Lower lobe of right lung (tissue), 2 donors: Measurements from ENCODE around the gene ZNF534. TPM values are rescaled to one million over a fixed set of nuclear protein-coding genes. Genes with fewer than 3 reads are reported as not detected.

Experiments used
- ATAC-seq, 2 donors: fragments of 200-7000 bp; cut with Tn5 transposase; one replicate each; pipeline ENCODE4 v1.9.1; 2020 to 2022; ENCODE audit warnings: mild to moderate bottlenecking in 2 of 2, moderate library complexity in 2 of 2
- DNase-seq: peaks from one replicate; pipeline ENCODE4 v3.0.0-alpha.2; 2020
- H3K27ac ChIP-seq: fragments of 200-600 bp; one replicate; pipeline ENCODE4 v1.8.0; 2022
- H3K27me3 ChIP-seq: fragments of 200-600 bp; one replicate; pipeline ENCODE4 v1.8.0; 2022; ENCODE audit warnings: low read depth
- H3K36me3 ChIP-seq: fragments of 200-600 bp; one replicate; pipeline ENCODE4 v1.8.0; 2022; ENCODE audit warnings: mild to moderate bottlenecking
- H3K4me1 ChIP-seq: fragments of 200-600 bp; one replicate; pipeline ENCODE4 v1.8.0; 2022
- H3K4me3 ChIP-seq: fragments of 200-600 bp; one replicate; pipeline ENCODE4 v1.8.0; 2022; ENCODE audit warnings: mild to moderate bottlenecking
- H3K9me3 ChIP-seq: fragments of 200-600 bp; one replicate; pipeline ENCODE4 v1.8.0; 2022
- intact Hi-C: fragments of 100-400 bp; cut with DNase I; formaldehyde crosslinking; loops from one replicate; pipeline ENCODE4 v1.11.0; 2022
- long read RNA-seq: library from polyadenylated mRNA; unstranded; transcript quantifications from one replicate; pipeline ENCODE4 v2.0.0, GENCODE V29; 2021
- total RNA-seq: library from RNA; stranded (reverse); fragmentation: NEBNext Ultra II Directional; extraction: Animal tissue kit (Norgen Biotek cat#: 25700); gene quantifications from one replicate; pipeline ENCODE4 v1.2.1, GENCODE V29; 2021
- TF ChIP-seq, protein P1 (sequence below): fragments of 200-600 bp; IDR thresholded peaks from one replicate; pipeline ENCODE4 v1.8.0; 2022; ENCODE audit warnings: antibody characterized with exemption, mild to moderate bottlenecking
- donor health status: DM: no; HTN: yes; CAD: no; lungs with severe emphysema.

The ZNF534 gene
- total RNA-seq: 0.18 TPM
- long read RNA-seq: 0 reads

GRCh38 chr19:52428937-52429336 lies at the start of gene ZNF534:
Gene ZNF534, plus strand, starts transcription at chr19:52429148. Its CDS starts 2,327 bp downstream, at chr19:52431475.
- intact Hi-C loops: no loop called here
- H3K27me3 ChIP-seq: no peaks in the 10 kb centered on the region
- H3K27ac ChIP-seq: no peak within 1 kb of the TSS
- H3K9me3 ChIP-seq: peaks cover 53% of the 10 kb centered on the region
- DNase-seq (no peak), ATAC-seq (no peak)
- H3K4me1 ChIP-seq: no peaks in the 10 kb centered on the region
- H3K4me3 ChIP-seq: no peak within 1 kb of the TSS
- TF ChIP-seq, protein P1, sequence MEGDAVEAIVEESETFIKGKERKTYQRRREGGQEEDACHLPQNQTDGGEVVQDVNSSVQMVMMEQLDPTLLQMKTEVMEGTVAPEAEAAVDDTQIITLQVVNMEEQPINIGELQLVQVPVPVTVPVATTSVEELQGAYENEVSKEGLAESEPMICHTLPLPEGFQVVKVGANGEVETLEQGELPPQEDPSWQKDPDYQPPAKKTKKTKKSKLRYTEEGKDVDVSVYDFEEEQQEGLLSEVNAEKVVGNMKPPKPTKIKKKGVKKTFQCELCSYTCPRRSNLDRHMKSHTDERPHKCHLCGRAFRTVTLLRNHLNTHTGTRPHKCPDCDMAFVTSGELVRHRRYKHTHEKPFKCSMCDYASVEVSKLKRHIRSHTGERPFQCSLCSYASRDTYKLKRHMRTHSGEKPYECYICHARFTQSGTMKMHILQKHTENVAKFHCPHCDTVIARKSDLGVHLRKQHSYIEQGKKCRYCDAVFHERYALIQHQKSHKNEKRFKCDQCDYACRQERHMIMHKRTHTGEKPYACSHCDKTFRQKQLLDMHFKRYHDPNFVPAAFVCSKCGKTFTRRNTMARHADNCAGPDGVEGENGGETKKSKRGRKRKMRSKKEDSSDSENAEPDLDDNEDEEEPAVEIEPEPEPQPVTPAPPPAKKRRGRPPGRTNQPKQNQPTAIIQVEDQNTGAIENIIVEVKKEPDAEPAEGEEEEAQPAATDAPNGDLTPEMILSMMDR: no peak
- H3K36me3 ChIP-seq: no peaks in the 10 kb centered on the region

- Histone ChIP-seq H3K27ac (no peak overlapping the region), H3K4me1 (no peaks in the 10 kb centered on the region), H3K4me3 (no peak overlapping the region), H3K27me3 (no peaks in the 10 kb centered on the region), H3K36me3 (peaks cover 8% of the 10 kb centered on the region), H3K9me3 (peaks cover 88% of the 10 kb centered on the region)
- TF ChIP-seq, protein P1: no peak
- ATAC-seq (no peak), DNase-seq (no peak)
- intact Hi-C loops: no loop called here
Observed at GRCh38 chr19:52391135-52391534, 37.8 kb upstream of the ZNF534 start.

GRCh38 chr19:52397310-52398080 lies 31.5 kb upstream of the ZNF534 start, which contains the start of gene ZNF528:
Gene ZNF528, plus strand, starts transcription at chr19:52397849. Its CDS starts 4,165 bp downstream, at chr19:52402014.
- peak within 1 kb of the TSS; percentile 85 for H3K4me3 ChIP-seq
- DNase-seq (peak; percentile 97), ATAC-seq (peak; percentile 99 to 100)
- intact Hi-C loops: no loop called here
- H3K36me3 ChIP-seq: peaks cover 36% of the 10 kb centered on the region
- peaks cover 16% of the 10 kb centered on the region for H3K4me1 ChIP-seq
- peak within 1 kb of the TSS; percentile 82 for H3K27ac ChIP-seq
- peaks cover 32% of the 10 kb centered on the region for H3K9me3 ChIP-seq
- no peaks in the 10 kb centered on the region for H3K27me3 ChIP-seq
- TF ChIP-seq, protein P1: no peak

DNA sequence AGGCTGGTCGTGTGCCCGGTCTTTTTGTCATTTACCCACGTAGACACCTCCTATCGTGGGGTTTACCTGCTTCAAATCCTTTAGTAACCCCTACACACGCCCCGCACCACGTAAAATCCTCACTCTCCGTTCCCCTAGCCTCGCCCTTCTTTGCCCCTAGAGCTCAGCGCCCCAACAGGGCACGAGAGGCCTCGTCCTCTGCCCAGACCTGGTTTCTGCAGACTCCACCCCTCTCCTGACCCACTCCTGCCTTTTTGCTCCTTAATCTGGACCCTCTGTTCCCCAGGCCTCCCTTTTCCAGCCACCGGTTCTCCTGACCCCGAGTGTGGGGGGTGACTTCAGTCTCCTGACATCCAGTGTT lies 30.9 kb upstream of the ZNF534 start:
- Histone ChIP-seq H3K36me3 (peaks cover 41% of the 10 kb centered on the region), H3K27me3 (no peaks in the 10 kb centered on the region), H3K27ac (peak overlapping the region; percentile 82), H3K4me1 (peaks cover 16% of the 10 kb centered on the region), H3K9me3 (peaks cover 27% of the 10 kb centered on the region), H3K4me3 (peak overlapping the region; percentile 85)
- intact Hi-C loops: no loop called here
- peak; percentile 61 to 62 for ATAC-seq
- no peak for DNase-seq
- TF ChIP-seq, protein P1: no peak

- no peak overlapping the region for H3K27ac ChIP-seq
- TF ChIP-seq, protein P1: no peak
- no peaks in the 10 kb centered on the region for H3K27me3 ChIP-seq
- no peak for ATAC-seq
- H3K4me3 ChIP-seq: no peak overlapping the region
- no peaks in the 10 kb centered on the region for H3K4me1 ChIP-seq
- DNase-seq: no peak
- peaks cover 64% of the 10 kb centered on the region for H3K36me3 ChIP-seq
- H3K9me3 ChIP-seq: peaks cover 85% of the 10 kb centered on the region
- intact Hi-C loops: no loop called here
Observed at GRCh38 chr19:52410276-52410675, 18.7 kb upstream of the ZNF534 start.
